ENCODE results near the gene MMEL1.

MMEL1 gene

DNA sequence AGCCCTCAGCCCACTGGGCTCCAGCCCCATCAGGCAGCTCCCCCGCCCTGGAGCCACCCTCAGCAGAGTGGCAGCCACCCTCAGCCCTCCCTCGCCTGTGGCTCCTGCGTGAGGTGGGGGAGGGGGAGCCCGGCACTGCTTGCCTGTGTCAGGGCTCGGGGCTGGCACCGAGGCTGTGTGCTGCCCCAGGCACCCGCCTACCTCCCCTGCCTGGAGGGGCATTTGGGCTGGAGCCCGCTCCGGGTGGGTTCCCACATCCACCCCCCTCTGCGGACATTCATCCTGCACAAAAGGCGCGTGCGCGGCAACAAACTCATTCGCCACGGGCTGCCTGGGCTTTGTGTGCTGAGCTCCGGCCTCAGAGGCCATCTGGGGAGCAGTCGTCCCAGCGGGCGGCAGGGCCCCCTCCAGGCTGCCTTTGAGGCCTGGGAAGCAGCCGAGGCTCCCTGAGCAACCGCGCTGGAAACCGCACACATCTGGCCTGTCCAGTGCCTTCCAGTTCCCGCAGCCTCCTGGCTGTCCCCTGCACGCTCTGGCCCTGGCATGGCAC lies 89.2 kb downstream of the MMEL1 start:
- H3K27me3 ChIP-seq (ENCODE audit: control insufficient read depth in 1 of 2, insufficient read depth in 2 of 2, low read length in 2 of 2): peaks cover 0 to 10% of the 10 kb centered on the region in 2 donors
- no peaks in the 10 kb centered on the region for H3K36me3 ChIP-seq (ENCODE audit: control insufficient read depth in 1 of 2, insufficient read depth in 2 of 2, low read length in 2 of 2)
- no peaks in the 10 kb centered on the region for H3K9me3 ChIP-seq (ENCODE audit: control insufficient read depth in 1 of 2, low read length in 2 of 2)
- no peak overlapping the region for H3K4me3 ChIP-seq (ENCODE audit: low read depth in 1 of 2, low read length in 2 of 2)
- peaks cover 26 to 60% of the 10 kb centered on the region in 2 donors for H3K4me1 ChIP-seq (ENCODE audit: control insufficient read depth in 1 of 2, insufficient read depth in 2 of 2, low read length in 2 of 2)
- no peak overlapping the region for H3K27ac ChIP-seq (ENCODE audit: low read depth, low read length)
- H3K9ac ChIP-seq (ENCODE audit: low read depth in 1 of 2, low read length in 2 of 2): no peak overlapping the region

DNA sequence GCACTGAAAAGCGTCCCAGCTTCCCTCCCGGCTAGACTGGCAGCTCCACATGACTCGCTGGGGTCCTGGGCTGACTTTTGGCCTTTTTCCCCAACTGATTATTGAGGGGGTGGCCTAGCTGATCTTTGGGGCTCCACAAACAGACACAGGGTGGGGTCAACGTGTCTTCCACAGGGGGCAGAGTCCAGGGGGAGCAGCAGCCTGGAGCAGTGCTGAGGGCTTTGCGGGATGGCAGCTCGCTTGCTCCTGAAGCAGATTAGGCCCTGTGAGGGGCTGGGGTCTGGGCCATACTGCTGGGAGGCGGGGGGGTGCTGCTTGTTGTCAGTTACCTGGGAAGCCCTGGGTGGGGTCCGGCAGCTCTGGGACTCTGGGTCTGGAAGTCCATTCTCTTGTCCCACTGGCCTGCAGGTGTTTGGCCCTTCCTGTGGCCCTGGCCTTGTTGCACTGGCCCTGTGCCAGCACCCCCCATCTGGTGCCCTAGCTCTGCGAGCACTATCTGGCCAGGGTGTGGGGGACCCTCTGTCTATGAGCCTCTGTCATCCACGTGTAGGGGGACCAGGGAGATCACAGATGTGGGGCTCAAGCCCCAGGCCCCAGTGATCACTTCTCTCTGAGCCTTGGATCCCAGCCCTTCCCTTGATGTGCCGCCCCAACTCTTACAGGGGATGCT lies 90.4 kb downstream of the MMEL1 start:
- Histone ChIP-seq H3K4me1 (ENCODE audit: control insufficient read depth in 1 of 2, insufficient read depth in 2 of 2, low read length in 2 of 2) (peaks cover 17 to 48% of the 10 kb centered on the region in 2 donors), H3K9me3 (ENCODE audit: control insufficient read depth in 1 of 2, low read length in 2 of 2) (no peaks in the 10 kb centered on the region), H3K36me3 (ENCODE audit: control insufficient read depth in 1 of 2, insufficient read depth in 2 of 2, low read length in 2 of 2) (no peaks in the 10 kb centered on the region), H3K27me3 (ENCODE audit: control insufficient read depth in 1 of 2, insufficient read depth in 2 of 2, low read length in 2 of 2) (peaks cover 0 to 10% of the 10 kb centered on the region in 2 donors), H3K27ac (ENCODE audit: low read depth, low read length) (no peak overlapping the region), H3K9ac (ENCODE audit: low read depth in 1 of 2, low read length in 2 of 2) (no peak overlapping the region), H3K4me3 (ENCODE audit: low read depth in 1 of 2, low read length in 2 of 2) (no peak overlapping the region)

DNA sequence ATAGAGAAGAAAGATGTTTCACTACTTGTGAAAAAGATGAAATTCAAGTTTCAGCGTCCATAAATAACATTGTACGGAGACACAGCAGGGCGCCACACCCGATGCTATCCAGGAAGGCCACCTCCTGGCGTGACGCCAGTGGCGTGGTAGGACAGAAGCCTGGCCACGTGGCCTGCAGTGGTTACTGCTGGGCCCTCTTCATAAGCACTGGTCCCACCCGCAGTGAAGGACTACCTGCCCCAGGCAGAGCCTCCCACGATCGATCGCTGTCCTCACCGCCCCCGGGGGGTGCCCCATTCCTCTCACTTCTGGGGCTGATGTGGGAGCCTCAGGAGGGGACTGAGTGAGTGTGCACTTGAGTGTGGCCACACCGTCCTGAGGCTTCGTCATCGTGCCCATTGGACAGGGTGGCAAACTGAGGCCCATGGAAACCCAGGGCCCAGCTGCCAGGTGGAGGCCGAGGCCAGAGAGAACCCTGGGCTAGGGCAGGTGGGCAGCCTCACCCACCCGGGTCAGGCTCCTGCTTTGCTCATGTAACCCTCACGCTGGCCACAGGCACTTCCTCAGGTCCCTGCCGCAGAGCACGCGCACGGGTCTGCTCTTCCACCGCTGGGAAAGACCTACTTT lies 91.1 kb downstream of the MMEL1 start:
- Histone ChIP-seq H3K9me3 (ENCODE audit: control insufficient read depth in 1 of 2, low read length in 2 of 2) (no peaks in the 10 kb centered on the region), H3K36me3 (ENCODE audit: control insufficient read depth in 1 of 2, insufficient read depth in 2 of 2, low read length in 2 of 2) (no peaks in the 10 kb centered on the region), H3K27me3 (ENCODE audit: control insufficient read depth in 1 of 2, insufficient read depth in 2 of 2, low read length in 2 of 2) (peaks cover 3 to 17% of the 10 kb centered on the region in 2 donors), H3K27ac (ENCODE audit: low read depth, low read length) (no peak overlapping the region), H3K4me1 (ENCODE audit: control insufficient read depth in 1 of 2, insufficient read depth in 2 of 2, low read length in 2 of 2) (peaks cover 18 to 47% of the 10 kb centered on the region in 2 donors), H3K4me3 (ENCODE audit: low read depth in 1 of 2, low read length in 2 of 2) (no peak overlapping the region), H3K9ac (ENCODE audit: low read depth in 1 of 2, low read length in 2 of 2) (no peak overlapping the region)

DNA sequence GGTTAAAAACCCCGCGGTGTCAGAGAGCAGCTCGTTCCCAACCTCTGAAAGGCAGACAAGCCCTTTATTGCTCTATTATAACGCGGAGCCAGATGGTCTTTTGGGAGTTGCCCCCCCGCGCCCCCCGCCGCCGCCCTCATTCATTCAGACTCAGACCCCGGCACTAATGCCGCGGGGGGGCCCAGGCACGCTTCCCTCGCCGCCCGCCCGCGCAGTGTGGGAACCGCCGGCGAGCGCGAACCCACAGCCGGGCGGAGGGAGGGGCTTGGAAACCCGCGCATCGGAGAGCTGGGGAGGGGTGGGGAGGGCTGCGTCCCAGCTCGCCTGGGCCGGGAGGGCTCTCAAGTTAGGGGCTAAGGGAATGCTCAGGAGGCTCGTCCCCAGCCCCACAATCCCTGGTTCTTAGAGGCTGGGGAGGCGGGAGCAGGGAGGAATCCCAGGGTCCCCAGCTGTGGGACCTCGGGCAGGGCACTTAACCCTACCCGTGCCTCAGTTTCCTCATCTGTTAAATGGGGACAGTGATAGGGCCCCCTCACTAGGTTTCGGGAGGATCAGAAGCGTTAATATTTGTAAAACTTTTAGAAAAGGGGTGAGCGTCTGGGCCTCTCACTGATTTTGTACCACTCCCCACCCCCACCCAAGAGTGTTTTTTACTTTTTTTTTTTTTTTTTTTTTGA lies 91.9 kb downstream of the MMEL1 start:
- H3K4me1 ChIP-seq (ENCODE audit: control insufficient read depth in 1 of 2, insufficient read depth in 2 of 2, low read length in 2 of 2): peaks cover 19 to 48% of the 10 kb centered on the region in 2 donors
- no peak overlapping the region for H3K9ac ChIP-seq (ENCODE audit: low read depth in 1 of 2, low read length in 2 of 2)
- H3K36me3 ChIP-seq (ENCODE audit: control insufficient read depth in 1 of 2, insufficient read depth in 2 of 2, low read length in 2 of 2): no peaks in the 10 kb centered on the region
- H3K4me3 ChIP-seq (ENCODE audit: low read depth in 1 of 2, low read length in 2 of 2): no peak overlapping the region
- H3K9me3 ChIP-seq (ENCODE audit: control insufficient read depth in 1 of 2, low read length in 2 of 2): no peaks in the 10 kb centered on the region
- peaks cover 8 to 22% of the 10 kb centered on the region in 2 donors for H3K27me3 ChIP-seq (ENCODE audit: control insufficient read depth in 1 of 2, insufficient read depth in 2 of 2, low read length in 2 of 2)
- H3K27ac ChIP-seq (ENCODE audit: low read depth, low read length): no peak overlapping the region
